Esophagus muscularis mucosa (tissue), 4 donors: ENCODE data around the gene RC3H2. TPM values are rescaled to one million over a fixed set of nuclear protein-coding genes. Genes with fewer than 3 reads are reported as not detected.

Experiments used
- DNase-seq: peaks from one replicate; pipeline ENCODE4 v3.0.0-alpha.2; 2017; ENCODE audit errors: extremely low spot score
- H3K27ac ChIP-seq, 4 donors: fragments of 200-600 bp; sonication (generic); replicated peaks in 1 of 4; 1 replicate in 3 of 4; 2 replicates in 1 of 4; pipeline ENCODE4 v1.5.1; 2016 to 2019; ENCODE audit warnings: mild to moderate bottlenecking in 1 of 4
- H3K27me3 ChIP-seq, 4 donors: fragments of 200-600 bp; sonication (generic); one replicate each; pipeline versions ENCODE4 v1.5.1 to v1.6.0; 2016 to 2019
- H3K36me3 ChIP-seq, 4 donors: fragments of 200-600 bp; sonication (generic); one replicate each; pipeline ENCODE4 v1.5.1; 2016 to 2019
- H3K4me1 ChIP-seq, 4 donors: fragments of 200-600 bp; sonication (generic); one replicate each; pipeline ENCODE4 v1.5.1; 2016 to 2019
- H3K4me3 ChIP-seq, 4 donors: fragments of 200-600 bp; sonication (generic); 1 replicate in 2 of 4; 2 replicates in 2 of 4; pipeline ENCODE4 v1.5.1; 2016 to 2019; ENCODE audit warnings: mild to moderate bottlenecking in 4 of 4, moderate library complexity in 1 of 4
- H3K9me3 ChIP-seq, 4 donors: fragments of 200-600 bp; sonication (generic); 1 replicate in 3 of 4; 2 replicates in 1 of 4; pipeline ENCODE4 v1.5.1; 2016 to 2019
- EP300 ChIP-seq: sonication (generic); formaldehyde crosslinking; IDR thresholded peaks from one replicate; pipeline ENCODE4 v1.6.1; 2017; ENCODE audit warnings: antibody characterized with exemption
- POLR2A ChIP-seq: fragments of 450-650 bp; IDR thresholded peaks from one replicate; pipeline ENCODE4 v1.6.1; 2017; ENCODE audit warnings: antibody characterized with exemption, moderate library complexity, mild to moderate bottlenecking, low read depth
- POLR2AphosphoS5 ChIP-seq, 2 donors: sonication (generic); formaldehyde crosslinking; IDR thresholded peaks; one replicate each; pipeline ENCODE4 v1.6.1; 2017; ENCODE audit warnings: antibody characterized with exemption in 2 of 2
- WGBS: methylation state at CpG from one replicate; pipeline ENCODE4 v1.1.5; 2018; 5-methylcytosine and 5-hydroxymethylcytosine counted together
- intact Hi-C: fragments of 100-400 bp; cut with DNase I; formaldehyde crosslinking; loops from one replicate; pipeline ENCODE4 v1.15.1; 2023
- total RNA-seq, 4 donors: library from RNA; depleted of rRNA; stranded (reverse); fragments of >200 nt; gene quantifications; one replicate each; pipeline versions ENCODE4 v1.1.0 to v1.2.1, GENCODE V29; 2016
- TF ChIP-seq, protein P1 (sequence below), 3 experiments: fragments of 200-600 bp in 2 of 3; fragments of 450-650 bp in 1 of 3; sonication (generic) in 2 of 3; IDR thresholded peaks; one replicate each; pipeline ENCODE4 v1.5.1; 2017 to 2019; ENCODE audit warnings: antibody characterized with exemption in 3 of 3, mild to moderate bottlenecking in 2 of 3, moderate library complexity in 1 of 3

RC3H2 gene
- total RNA-seq, 4 donors from 2014 or later = 40.1 to 58.1 (median 57.8) TPM

DNA sequence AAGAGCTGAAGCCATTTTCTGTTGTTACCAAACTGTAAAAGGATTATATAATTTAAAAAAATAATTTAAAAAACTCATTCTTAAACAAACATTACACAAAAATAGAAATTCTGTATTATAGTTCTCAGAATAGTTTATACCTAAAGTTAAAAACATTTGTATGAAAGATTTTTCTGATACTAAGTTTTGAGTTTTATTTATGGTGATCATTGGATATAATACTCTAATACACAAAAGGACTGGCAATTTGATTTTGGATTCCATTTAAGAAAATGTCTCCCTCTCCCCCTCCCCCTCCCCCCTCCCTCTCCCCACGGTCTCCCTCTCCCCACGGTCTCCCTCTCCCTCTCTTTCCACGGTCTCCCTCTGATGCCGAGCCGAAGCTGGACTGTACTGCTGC, 39.1 kb downstream of the RC3H2 start:
- TF ChIP-seq EP300 (no peak), POLR2AphosphoS5 (IDR thresholded peaks at IDR 0.05) (no peak), POLR2A (no peak)
- TF ChIP-seq, protein P1, sequence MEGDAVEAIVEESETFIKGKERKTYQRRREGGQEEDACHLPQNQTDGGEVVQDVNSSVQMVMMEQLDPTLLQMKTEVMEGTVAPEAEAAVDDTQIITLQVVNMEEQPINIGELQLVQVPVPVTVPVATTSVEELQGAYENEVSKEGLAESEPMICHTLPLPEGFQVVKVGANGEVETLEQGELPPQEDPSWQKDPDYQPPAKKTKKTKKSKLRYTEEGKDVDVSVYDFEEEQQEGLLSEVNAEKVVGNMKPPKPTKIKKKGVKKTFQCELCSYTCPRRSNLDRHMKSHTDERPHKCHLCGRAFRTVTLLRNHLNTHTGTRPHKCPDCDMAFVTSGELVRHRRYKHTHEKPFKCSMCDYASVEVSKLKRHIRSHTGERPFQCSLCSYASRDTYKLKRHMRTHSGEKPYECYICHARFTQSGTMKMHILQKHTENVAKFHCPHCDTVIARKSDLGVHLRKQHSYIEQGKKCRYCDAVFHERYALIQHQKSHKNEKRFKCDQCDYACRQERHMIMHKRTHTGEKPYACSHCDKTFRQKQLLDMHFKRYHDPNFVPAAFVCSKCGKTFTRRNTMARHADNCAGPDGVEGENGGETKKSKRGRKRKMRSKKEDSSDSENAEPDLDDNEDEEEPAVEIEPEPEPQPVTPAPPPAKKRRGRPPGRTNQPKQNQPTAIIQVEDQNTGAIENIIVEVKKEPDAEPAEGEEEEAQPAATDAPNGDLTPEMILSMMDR (IDR thresholded peaks at IDR 0.05) = no peak
- no peaks in the 10 kb centered on the region for H3K27me3 ChIP-seq
- peaks cover 10 to 44% (median 31%) of the 10 kb centered on the region in 4 donors for H3K36me3 ChIP-seq
- WGBS = 87% methylated on average over 5 of the region's 5 CpGs
- H3K27ac ChIP-seq = no peak overlapping the region
- no peak for DNase-seq
- H3K4me3 ChIP-seq = no peak overlapping the region
- H3K4me1 ChIP-seq = no peaks in the 10 kb centered on the region
- no peaks in the 10 kb centered on the region for H3K9me3 ChIP-seq
- intact Hi-C loops = no loop called here

DNA sequence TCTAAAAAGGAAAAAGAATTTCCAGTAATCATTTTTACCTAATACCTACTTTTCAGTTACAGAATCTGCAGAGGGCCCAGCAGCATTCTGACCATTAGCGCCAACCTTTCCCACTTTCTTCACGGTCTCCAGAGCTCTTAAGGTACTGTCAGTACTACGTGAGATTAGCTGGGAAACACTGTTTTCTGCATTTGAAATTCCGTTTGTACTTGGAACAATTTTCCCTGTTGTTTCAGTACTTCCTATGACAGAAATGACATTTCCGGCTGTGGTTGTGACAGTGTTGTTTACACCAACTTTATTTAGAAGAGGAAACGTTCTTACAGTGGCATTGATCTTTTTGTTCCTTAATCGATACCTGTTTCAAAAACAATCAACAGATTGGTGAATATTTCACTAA, 39.9 kb downstream of the RC3H2 start:
- H3K9me3 ChIP-seq = no peaks in the 10 kb centered on the region
- no peak overlapping the region for H3K27ac ChIP-seq
- H3K36me3 ChIP-seq = peaks cover 10 to 36% (median 27%) of the 10 kb centered on the region in 4 donors
- TF ChIP-seq POLR2A (no peak), POLR2AphosphoS5 (IDR thresholded peaks at IDR 0.05) (no peak), EP300 (no peak)
- TF ChIP-seq, protein P1 (IDR thresholded peaks at IDR 0.05) = no peak
- H3K4me3 ChIP-seq = no peak overlapping the region
- intact Hi-C loops = no loop called here
- DNase-seq = no peak
- H3K27me3 ChIP-seq = no peaks in the 10 kb centered on the region
- H3K4me1 ChIP-seq = no peaks in the 10 kb centered on the region
- 81% methylated on average over 7 of the region's 7 CpGs for WGBS

DNA sequence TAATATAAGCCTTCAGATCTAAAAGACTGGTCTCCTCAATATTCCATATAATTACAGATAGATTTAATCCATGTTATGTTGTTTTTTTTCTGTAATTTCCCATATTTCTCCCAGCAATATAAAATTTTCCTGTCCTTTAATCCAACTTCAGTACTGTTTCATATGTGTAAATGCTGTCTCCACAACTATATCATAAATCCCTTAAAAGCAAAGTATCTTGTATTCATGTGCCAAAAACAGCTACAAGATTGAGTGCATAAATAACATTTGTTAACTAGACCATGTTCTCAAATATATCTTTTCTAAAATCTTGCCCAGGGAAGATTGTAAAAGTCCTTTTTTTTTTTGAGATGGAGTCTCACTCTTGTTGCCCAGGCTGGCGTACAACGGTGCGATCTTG, 41.8 kb downstream of the RC3H2 start:
- H3K36me3 ChIP-seq = peaks cover 16 to 38% (median 23%) of the 10 kb centered on the region in 4 donors
- intact Hi-C loops = no loop called here
- no peaks in the 10 kb centered on the region for H3K9me3 ChIP-seq
- DNase-seq = no peak
- TF ChIP-seq POLR2AphosphoS5 (IDR thresholded peaks at IDR 0.05) (no peak), POLR2A (no peak), EP300 (no peak)
- TF ChIP-seq, protein P1 (IDR thresholded peaks at IDR 0.05) = no peak
- no peaks in the 10 kb centered on the region for H3K27me3 ChIP-seq
- 97% methylated on average over 3 of the region's 3 CpGs for WGBS
- H3K4me1 ChIP-seq = no peaks in the 10 kb centered on the region
- H3K27ac ChIP-seq = no peak overlapping the region
- no peak overlapping the region for H3K4me3 ChIP-seq

DNA sequence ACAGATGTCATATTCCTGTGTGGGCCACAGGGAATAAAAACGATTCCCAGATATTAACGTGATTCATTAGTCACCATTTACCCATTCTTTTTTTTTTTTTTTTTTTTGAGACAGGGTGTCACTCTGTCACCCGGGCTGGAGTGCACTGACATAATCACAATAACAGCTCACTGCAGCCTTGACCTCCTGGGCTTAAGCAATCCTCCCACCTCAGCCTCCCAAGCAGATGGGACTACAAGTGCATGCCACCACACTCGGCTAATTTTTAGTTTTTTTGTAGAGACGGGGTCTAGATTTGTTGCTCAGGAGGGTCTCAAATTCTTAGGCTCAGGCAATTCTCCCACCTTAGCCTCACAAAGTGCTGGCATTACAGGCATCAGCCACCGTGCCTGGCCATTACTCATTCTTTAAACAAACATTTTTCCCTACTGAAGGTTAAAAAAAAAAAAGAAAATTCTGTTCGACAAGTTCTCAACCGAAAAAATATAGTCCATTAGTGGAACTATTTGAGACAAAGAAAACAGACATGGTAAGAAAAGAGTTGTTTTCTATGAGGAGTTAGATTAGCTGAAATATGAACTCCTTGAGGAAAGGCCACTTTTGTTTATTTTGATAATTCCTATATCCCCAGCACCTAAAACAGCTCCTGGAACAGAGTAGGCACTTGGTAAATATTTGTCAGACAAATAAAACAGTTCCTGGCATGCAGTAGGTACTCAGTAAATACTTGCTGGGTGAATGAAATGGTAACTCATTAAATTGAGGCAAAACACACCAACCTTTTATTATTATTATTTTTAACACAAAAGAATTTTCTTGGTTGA, 44.6 kb downstream of the RC3H2 start:
- no peaks in the 10 kb centered on the region for H3K4me1 ChIP-seq
- H3K27me3 ChIP-seq = no peaks in the 10 kb centered on the region
- 83% methylated on average over 8 of the region's 8 CpGs for WGBS
- no peak for TF ChIP-seq POLR2AphosphoS5 (IDR thresholded peaks at IDR 0.05)
- TF ChIP-seq, protein P1 (IDR thresholded peaks at IDR 0.05) = no peak
- no peak for TF ChIP-seq EP300
- no peak for TF ChIP-seq POLR2A
- intact Hi-C loops = no loop called here
- peaks cover 34 to 67% (median 49%) of the 10 kb centered on the region in 4 donors for H3K36me3 ChIP-seq
- no peak overlapping the region for H3K4me3 ChIP-seq
- H3K27ac ChIP-seq = no peak overlapping the region
- DNase-seq = no peak
- no peaks in the 10 kb centered on the region for H3K9me3 ChIP-seq
